ENCODE measurements around the gene PARVB. TPM values are rescaled to one million over a fixed set of nuclear protein-coding genes. Genes with fewer than 3 reads are reported as not detected.
A peak's percentile ranks its signal among the peaks of the same experiment; 100 is the strongest.

PARVB gene
- total RNA-seq, 2 donors from 2014 or later, result 43.8 to 86.5 TPM

GRCh38 chr22:44033694-44034093, 9.6 kb downstream of the PARVB start:
- Histone ChIP-seq H3K27me3 (no peaks in the 10 kb centered on the region), H3K27ac (peak overlapping the region; percentile 68 to 87), H3K4me1 (peaks cover 0 to 66% of the 10 kb centered on the region in 2 donors), H3K4me3 (no peak overlapping the region), H3K36me3 (no peaks in the 10 kb centered on the region), H3K9me3 (no peaks in the 10 kb centered on the region)
- no peak for DNase-seq (ENCODE audit: low spot score)
- no peak for TF ChIP-seq CTCF (IDR thresholded peaks at IDR 0.05)

GRCh38 chr22:44037519-44038375, 13.6 kb downstream of the PARVB start:
- H3K27ac ChIP-seq, result peak overlapping the region; percentile 79 to 90

GRCh38 chr22:44039566-44040171, 15.6 kb downstream of the PARVB start:
- DNase-seq (ENCODE audit: low spot score), result no peak
- H3K36me3 ChIP-seq, result no peaks in the 10 kb centered on the region

More at GRCh38 chr22:44037519-44038375, 13.6 kb downstream of the PARVB start:
- H3K27me3 ChIP-seq, result no peaks in the 10 kb centered on the region
- peak; percentile 77 for DNase-seq (ENCODE audit: low spot score)
- TF ChIP-seq CTCF (IDR thresholded peaks at IDR 0.05), result no peak
- no peaks in the 10 kb centered on the region for H3K36me3 ChIP-seq
- peaks cover 0 to 37% of the 10 kb centered on the region in 2 donors for H3K4me1 ChIP-seq
- no peak overlapping the region for H3K4me3 ChIP-seq
- H3K9me3 ChIP-seq, result no peaks in the 10 kb centered on the region

GRCh38 chr22:44042249-44043218, 18.4 kb downstream of the PARVB start:
- Histone ChIP-seq H3K27me3 (no peaks in the 10 kb centered on the region), H3K27ac (no peak overlapping the region), H3K4me3 (no peak overlapping the region), H3K36me3 (no peaks in the 10 kb centered on the region), H3K9me3 (no peaks in the 10 kb centered on the region), H3K4me1 (peaks cover 0 to 40% of the 10 kb centered on the region in 2 donors)
- TF ChIP-seq CTCF (IDR thresholded peaks at IDR 0.05), result no peak
- no peak for DNase-seq (ENCODE audit: low spot score)

More at GRCh38 chr22:44039566-44040171, 15.6 kb downstream of the PARVB start:
- no peak for TF ChIP-seq CTCF (IDR thresholded peaks at IDR 0.05)
- Histone ChIP-seq H3K9me3 (no peaks in the 10 kb centered on the region), H3K4me1 (peaks cover 0 to 27% of the 10 kb centered on the region in 2 donors), H3K27ac (no peak overlapping the region), H3K27me3 (no peaks in the 10 kb centered on the region), H3K4me3 (no peak overlapping the region)

GRCh38 chr22:44045145-44045544, 21.0 kb downstream of the PARVB start:
- Histone ChIP-seq H3K36me3 (no peaks in the 10 kb centered on the region), H3K9me3 (no peaks in the 10 kb centered on the region), H3K27ac (no peak overlapping the region), H3K27me3 (no peaks in the 10 kb centered on the region), H3K4me3 (no peak overlapping the region), H3K4me1 (peaks cover 0 to 48% of the 10 kb centered on the region in 2 donors)
- no peak for DNase-seq (ENCODE audit: low spot score)
- no peak for TF ChIP-seq CTCF (IDR thresholded peaks at IDR 0.05)

Data from right atrium auricular region (tissue), 2 donors.